Renal cortical epithelial cell (primary cell): ENCODE data around the gene RAMP1. TPM values are rescaled to one million over a fixed set of nuclear protein-coding genes. Genes with fewer than 3 reads are reported as not detected.
"Not testable (repeated sequence)": the region's sequence is repeated elsewhere in the genome, so short reads cannot be mapped to it uniquely, and the experiment has no call there.

ENCODE experiments used
- DNase-seq: peaks from one replicate; pipeline ENCODE4 v3.0.0-alpha.2; 2011; ENCODE audit warnings: low read depth
- total RNA-seq: library from RNA; depleted of rRNA; stranded (reverse); fragments of >200 nt; gene quantifications from 2 replicates; pipeline ENCODE4 v1.2.3, GENCODE V29; 2014

Gene RAMP1
- total RNA-seq, 1 donor from 2014 or later, result 0.50 TPM

- DNase-seq, result not testable (repeated sequence)
These were observed 91.9 kb downstream of the RAMP1 start for GRCh38 chr2:237951354-237951753.

GRCh38 chr2:237951878-237952277 is 92.5 kb downstream of the RAMP1 start:
- DNase-seq, result no peak

GRCh38 chr2:237952851-237953250 is 93.4 kb downstream of the RAMP1 start:
- no peak for DNase-seq

- DNase-seq, result no peak
These were observed 96.4 kb downstream of the RAMP1 start for GRCh38 chr2:237955640-237956401.

- DNase-seq, result no peak
These were observed 96.9 kb downstream of the RAMP1 start for GRCh38 chr2:237956402-237956736.

- DNase-seq, result no peak
These were observed 102.2 kb downstream of the RAMP1 start for GRCh38 chr2:237961637-237962036.

Other genes with a start within 250 kb of the RAMP1 start
- 72.6 and 156 TPM in 2 replicates for gene LRRFIP1, start 232.0 kb upstream of the RAMP1 start, total RNA-seq
- 0.30 and 0.35 TPM in 2 replicates for gene RBM44, start 60.8 kb upstream of the RAMP1 start, total RNA-seq
- gene UBE2F, start 107.4 kb downstream of the RAMP1 start, total RNA-seq, result 56.0 and 61.1 TPM in 2 replicates
- 18.2 and 18.6 TPM in 2 replicates for gene SCLY, start 201.4 kb downstream of the RAMP1 start, total RNA-seq
- gene ESPNL, start 240.7 kb downstream of the RAMP1 start, total RNA-seq, result 0.85 and 4.5 TPM in 2 replicates